Measurements from ENCODE around the gene FAM98A.

FAM98A gene

GRCh38 chr2:33577084-33577483 is 22.0 kb downstream of the FAM98A start:
- ATAC-seq, result no peak
- Mint-ChIP-seq H3K4me1 (no peaks in the 10 kb centered on the region), H3K4me3 (no peak overlapping the region), H3K9me3 (no peaks in the 10 kb centered on the region), H3K36me3 (peaks cover 14% of the 10 kb centered on the region), H3K27ac (no peak overlapping the region)
- DNase-seq (ENCODE audit: low spot score in 2 of 2), result no peak

- ATAC-seq (no peak), DNase-seq (ENCODE audit: low spot score in 2 of 2) (no peak)
- Mint-ChIP-seq H3K36me3 (no peaks in the 10 kb centered on the region), H3K4me3 (no peak overlapping the region), H3K27ac (no peak overlapping the region), H3K4me1 (no peaks in the 10 kb centered on the region), H3K9me3 (no peaks in the 10 kb centered on the region)
These were observed 25.4 kb downstream of the FAM98A start for GRCh38 chr2:33573657-33574056.

GRCh38 chr2:33570681-33571080 is 28.4 kb downstream of the FAM98A start:
- no peaks in the 10 kb centered on the region for H3K36me3 Mint-ChIP-seq
- ATAC-seq (no peak), DNase-seq (ENCODE audit: low spot score in 2 of 2) (no peak)
- H3K4me1 Mint-ChIP-seq, result no peaks in the 10 kb centered on the region
- H3K27ac Mint-ChIP-seq, result no peak overlapping the region
- no peak overlapping the region for H3K4me3 Mint-ChIP-seq
- H3K9me3 Mint-ChIP-seq, result no peaks in the 10 kb centered on the region

GRCh38 chr2:33561872-33562271 is 37.2 kb downstream of the FAM98A start:
- peaks cover 5% of the 10 kb centered on the region for H3K36me3 Mint-ChIP-seq
- no peaks in the 10 kb centered on the region for H3K4me1 Mint-ChIP-seq
- ATAC-seq, result no peak
- DNase-seq (ENCODE audit: low spot score in 2 of 2), result no peak
- no peaks in the 10 kb centered on the region for H3K9me3 Mint-ChIP-seq
- H3K4me3 Mint-ChIP-seq, result no peak overlapping the region
- H3K27ac Mint-ChIP-seq, result no peak overlapping the region

GRCh38 chr2:33560017-33560416 is 39.1 kb downstream of the FAM98A start:
- no peak for DNase-seq (ENCODE audit: low spot score in 2 of 2)
- Mint-ChIP-seq H3K4me1 (no peaks in the 10 kb centered on the region), H3K27ac (no peak overlapping the region), H3K9me3 (no peaks in the 10 kb centered on the region), H3K4me3 (no peak overlapping the region), H3K36me3 (peaks cover 5% of the 10 kb centered on the region)
- ATAC-seq, result no peak

- no peak overlapping the region for H3K27ac Mint-ChIP-seq
- peaks cover 5% of the 10 kb centered on the region for H3K36me3 Mint-ChIP-seq
- H3K9me3 Mint-ChIP-seq, result no peaks in the 10 kb centered on the region
- no peak overlapping the region for H3K4me3 Mint-ChIP-seq
- ATAC-seq (no peak), DNase-seq (ENCODE audit: low spot score in 2 of 2) (no peak)
- H3K4me1 Mint-ChIP-seq, result no peaks in the 10 kb centered on the region
These were observed 39.8 kb downstream of the FAM98A start for GRCh38 chr2:33559328-33559727.

GRCh38 chr2:33555681-33556080 is 43.4 kb downstream of the FAM98A start:
- H3K27ac Mint-ChIP-seq, result no peak overlapping the region
- ATAC-seq, result no peak
- DNase-seq (ENCODE audit: low spot score in 2 of 2), result no peak
- no peaks in the 10 kb centered on the region for H3K9me3 Mint-ChIP-seq
- H3K36me3 Mint-ChIP-seq, result peaks cover 5% of the 10 kb centered on the region
- H3K4me1 Mint-ChIP-seq, result no peaks in the 10 kb centered on the region
- H3K4me3 Mint-ChIP-seq, result no peak overlapping the region

GRCh38 chr2:33552758-33553461 is 46.2 kb downstream of the FAM98A start:
- H3K36me3 Mint-ChIP-seq, result no peaks in the 10 kb centered on the region
- H3K27ac Mint-ChIP-seq, result no peak overlapping the region
- H3K4me3 Mint-ChIP-seq, result no peak overlapping the region
- no peak for DNase-seq (ENCODE audit: low spot score in 2 of 2)
- H3K4me1 Mint-ChIP-seq, result no peaks in the 10 kb centered on the region
- H3K9me3 Mint-ChIP-seq, result no peaks in the 10 kb centered on the region
- no peak for ATAC-seq

GRCh38 chr2:33550206-33550605 is 48.9 kb downstream of the FAM98A start:
- ATAC-seq (no peak), DNase-seq (ENCODE audit: low spot score in 2 of 2) (no peak)
- Mint-ChIP-seq H3K4me1 (no peaks in the 10 kb centered on the region), H3K36me3 (no peaks in the 10 kb centered on the region), H3K9me3 (no peaks in the 10 kb centered on the region), H3K4me3 (no peak overlapping the region), H3K27ac (no peak overlapping the region)

- no peak for ATAC-seq
- no peaks in the 10 kb centered on the region for H3K36me3 Mint-ChIP-seq
- H3K9me3 Mint-ChIP-seq, result no peaks in the 10 kb centered on the region
- H3K4me1 Mint-ChIP-seq, result no peaks in the 10 kb centered on the region
- H3K27ac Mint-ChIP-seq, result no peak overlapping the region
- no peak for DNase-seq (ENCODE audit: low spot score in 2 of 2)
- no peak overlapping the region for H3K4me3 Mint-ChIP-seq
These were observed 57.9 kb downstream of the FAM98A start for GRCh38 chr2:33541243-33541642.

- H3K27ac Mint-ChIP-seq, result no peak overlapping the region
- H3K36me3 Mint-ChIP-seq, result no peaks in the 10 kb centered on the region
- ATAC-seq (no peak), DNase-seq (ENCODE audit: low spot score in 2 of 2) (no peak)
- H3K4me3 Mint-ChIP-seq, result no peak overlapping the region
- H3K9me3 Mint-ChIP-seq, result no peaks in the 10 kb centered on the region
- no peaks in the 10 kb centered on the region for H3K4me1 Mint-ChIP-seq
These were observed 63.7 kb downstream of the FAM98A start for GRCh38 chr2:33535421-33535820.

Data from stimulated activated effector memory CD8-positive, alpha-beta T cell treated with anti-CD3 and anti-CD28 coated beads, Interleukin-12 subunit alpha, Interleukin-12 subunit beta, amount 100 ng/mL, for 72 hours (primary cell).